Loucy (cell line): Measurements from ENCODE around the gene SCRN1.

Experiments used
- H2AFZ ChIP-seq: fragments of 200-600 bp; sonication (generic); 2 replicates; pipeline ENCODE4 v1.6.0; 2016; ENCODE audit warnings: antibody characterized with exemption, mild to moderate bottlenecking, low read length, moderate library complexity
- H3F3A ChIP-seq: fragments of 200-600 bp; 2 replicates; pipeline ENCODE4 v1.6.0; 2016; ENCODE audit warnings: antibody characterized with exemption, low read depth, mild to moderate bottlenecking
- H3K27me3 ChIP-seq: fragments of 200-600 bp; sonication (generic); 2 replicates; pipeline ENCODE4 v1.6.1; 2014; ENCODE audit warnings: low read length, mild to moderate bottlenecking; ENCODE audit not compliant: insufficient read depth, poor library complexity, severe bottlenecking
- H3K36me3 ChIP-seq: fragments of 200-600 bp; sonication (generic); 2 replicates; pipeline ENCODE4 v1.6.1; 2016; ENCODE audit warnings: low read length; ENCODE audit not compliant: insufficient read depth
- H3K4me1 ChIP-seq: fragments of 200-600 bp; sonication (generic); 2 replicates; pipeline ENCODE4 v1.5.1; 2014; ENCODE audit warnings: low read length, mild to moderate bottlenecking; ENCODE audit not compliant: insufficient read depth, poor library complexity, severe bottlenecking
- H3K4me2 ChIP-seq: fragments of 200-600 bp; sonication (generic); 2 replicates; pipeline ENCODE4 v1.6.0; 2014; ENCODE audit warnings: antibody characterized with exemption, low read length, low read depth, mild to moderate bottlenecking; ENCODE audit not compliant: poor library complexity, severe bottlenecking
- H3K4me3 ChIP-seq: fragments of 200-600 bp; sonication (generic); 2 replicates; pipeline ENCODE4 v1.5.1; 2014; ENCODE audit warnings: low read length, mild to moderate bottlenecking, mixed read lengths; ENCODE audit not compliant: poor library complexity, severe bottlenecking
- H3K79me2 ChIP-seq: fragments of 200-600 bp; sonication (generic); 2 replicates; pipeline ENCODE4 v1.6.1; 2014; ENCODE audit warnings: low read length; ENCODE audit not compliant: insufficient read depth
- H3K9ac ChIP-seq: fragments of 200-600 bp; sonication (generic); 2 replicates; pipeline ENCODE4 v1.6.0; 2014; ENCODE audit warnings: mild to moderate bottlenecking, low read depth, low read length, moderate library complexity; ENCODE audit not compliant: poor library complexity, severe bottlenecking
- H3K9me2 ChIP-seq: fragments of 200-600 bp; sonication (generic); replicated peaks from 2 replicates; pipeline ENCODE4 v1.6.1; 2016; ENCODE audit warnings: low read depth, low read length, mixed read lengths
- H3K9me3 ChIP-seq: fragments of 200-600 bp; sonication (generic); 2 replicates; pipeline ENCODE4 v1.6.1; 2014; ENCODE audit warnings: mild to moderate bottlenecking, antibody characterized with exemption, low read length, low read depth; ENCODE audit not compliant: insufficient read depth
- H4K20me1 ChIP-seq: fragments of 200-600 bp; sonication (generic); 2 replicates; pipeline ENCODE4 v1.6.0; 2014; ENCODE audit warnings: antibody characterized with exemption, low read length, mild to moderate bottlenecking; ENCODE audit not compliant: insufficient read depth, poor library complexity, severe bottlenecking
- EZH2phosphoT487 ChIP-seq: fragments of 200-600 bp; IDR thresholded peaks from 2 replicates; pipeline ENCODE4 v1.6.1; 2018; ENCODE audit warnings: antibody characterized with exemption, mild to moderate bottlenecking, moderate library complexity, borderline replicate concordance
- TF ChIP-seq, protein P1 (sequence below): fragments of 200-600 bp; sonication (generic); conservative IDR thresholded peaks from 2 replicates; pipeline ENCODE4 v1.5.1; 2014; ENCODE audit warnings: mild to moderate bottlenecking, antibody characterized with exemption, low read length

SCRN1 gene

DNA sequence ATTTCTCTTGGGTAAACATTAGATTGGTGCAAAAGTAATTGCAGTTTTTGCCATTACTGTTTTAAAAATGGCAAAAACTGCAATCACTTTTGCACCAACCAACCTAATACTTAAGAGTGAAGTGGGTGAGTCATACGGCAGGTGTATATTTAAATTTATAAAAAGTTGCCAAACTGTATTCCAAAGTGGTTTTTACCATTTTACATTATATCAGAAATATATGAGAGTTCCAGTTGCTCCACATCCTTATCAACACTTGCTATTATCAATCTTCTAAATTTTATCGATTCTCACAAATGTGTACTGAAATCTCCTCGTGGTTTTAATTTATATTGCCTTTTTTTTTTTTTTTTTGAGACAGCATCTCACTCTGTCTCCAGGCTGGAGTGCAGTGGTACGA is 3.5 kb upstream of the SCRN1 start:
- Histone ChIP-seq H3K27me3 (peaks cover 4% of the 10 kb centered on the region), H3F3A (no peaks in the 10 kb centered on the region), H3K9me3 (no peaks in the 10 kb centered on the region), H3K4me2 (no peak overlapping the region), H2AFZ (no peak overlapping the region), H3K36me3 (no peaks in the 10 kb centered on the region), H4K20me1 (no peaks in the 10 kb centered on the region), H3K4me1 (peaks cover 4% of the 10 kb centered on the region), H3K4me3 (no peak overlapping the region), H3K79me2 (no peaks in the 10 kb centered on the region), H3K9me2 (no peaks in the 10 kb centered on the region), H3K9ac (no peak overlapping the region)
- TF ChIP-seq, protein P1, sequence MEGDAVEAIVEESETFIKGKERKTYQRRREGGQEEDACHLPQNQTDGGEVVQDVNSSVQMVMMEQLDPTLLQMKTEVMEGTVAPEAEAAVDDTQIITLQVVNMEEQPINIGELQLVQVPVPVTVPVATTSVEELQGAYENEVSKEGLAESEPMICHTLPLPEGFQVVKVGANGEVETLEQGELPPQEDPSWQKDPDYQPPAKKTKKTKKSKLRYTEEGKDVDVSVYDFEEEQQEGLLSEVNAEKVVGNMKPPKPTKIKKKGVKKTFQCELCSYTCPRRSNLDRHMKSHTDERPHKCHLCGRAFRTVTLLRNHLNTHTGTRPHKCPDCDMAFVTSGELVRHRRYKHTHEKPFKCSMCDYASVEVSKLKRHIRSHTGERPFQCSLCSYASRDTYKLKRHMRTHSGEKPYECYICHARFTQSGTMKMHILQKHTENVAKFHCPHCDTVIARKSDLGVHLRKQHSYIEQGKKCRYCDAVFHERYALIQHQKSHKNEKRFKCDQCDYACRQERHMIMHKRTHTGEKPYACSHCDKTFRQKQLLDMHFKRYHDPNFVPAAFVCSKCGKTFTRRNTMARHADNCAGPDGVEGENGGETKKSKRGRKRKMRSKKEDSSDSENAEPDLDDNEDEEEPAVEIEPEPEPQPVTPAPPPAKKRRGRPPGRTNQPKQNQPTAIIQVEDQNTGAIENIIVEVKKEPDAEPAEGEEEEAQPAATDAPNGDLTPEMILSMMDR = no peak
- no peak for TF ChIP-seq EZH2phosphoT487

DNA sequence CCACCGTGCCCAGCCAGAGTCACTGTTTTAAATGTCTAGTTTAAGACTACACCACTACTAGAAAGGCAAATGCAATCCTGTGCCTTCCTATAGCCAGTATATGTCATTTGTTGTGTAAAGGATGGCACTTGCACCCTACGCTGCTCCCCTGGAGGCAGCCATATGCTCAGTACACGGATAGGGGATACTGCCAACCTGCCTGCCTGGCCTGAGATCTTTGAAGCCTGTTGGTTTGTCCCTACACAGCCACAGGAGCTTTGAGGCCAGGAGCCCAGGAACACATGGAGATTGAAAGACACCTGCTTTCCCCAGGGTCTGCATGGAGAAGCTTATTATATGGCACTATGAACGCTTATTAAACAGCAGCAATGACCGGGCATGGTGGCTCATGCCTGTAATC is 2.3 kb upstream of the SCRN1 start:
- no peak overlapping the region for H3K9ac ChIP-seq
- peaks cover 10% of the 10 kb centered on the region for H3K4me1 ChIP-seq
- TF ChIP-seq, protein P1 = no peak
- TF ChIP-seq EZH2phosphoT487 = no peak
- no peaks in the 10 kb centered on the region for H3K9me2 ChIP-seq
- H3K79me2 ChIP-seq = no peaks in the 10 kb centered on the region
- no peaks in the 10 kb centered on the region for H3K9me3 ChIP-seq
- no peaks in the 10 kb centered on the region for H3K36me3 ChIP-seq
- H3K27me3 ChIP-seq = peaks cover 4% of the 10 kb centered on the region
- no peak overlapping the region for H3K4me3 ChIP-seq
- H3K4me2 ChIP-seq = no peak overlapping the region
- no peaks in the 10 kb centered on the region for H3F3A ChIP-seq
- no peak overlapping the region for H2AFZ ChIP-seq
- H4K20me1 ChIP-seq = no peaks in the 10 kb centered on the region

DNA sequence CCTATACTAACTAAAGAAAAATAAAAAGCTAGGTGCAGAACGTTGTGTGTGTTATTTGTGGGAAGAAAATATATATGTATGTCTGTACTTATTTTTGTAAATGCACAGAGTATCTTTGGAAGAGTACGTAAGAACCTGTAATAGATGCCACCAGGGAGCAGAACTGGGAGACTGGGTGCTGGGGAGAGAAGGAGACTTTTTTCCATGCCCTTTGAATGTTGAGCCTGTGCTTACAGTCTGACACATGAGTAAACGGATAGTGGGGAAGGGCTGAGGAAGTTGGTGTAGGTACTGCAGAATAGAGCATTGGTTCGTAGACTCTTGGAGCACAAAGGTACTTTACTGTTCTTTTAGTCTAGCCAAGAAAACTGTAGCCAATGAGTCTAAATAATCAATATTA is 1.3 kb upstream of the SCRN1 start:
- H3K27me3 ChIP-seq = peaks cover 4% of the 10 kb centered on the region
- no peak for TF ChIP-seq EZH2phosphoT487
- TF ChIP-seq, protein P1 = no peak
- no peak overlapping the region for H2AFZ ChIP-seq
- H3K4me1 ChIP-seq = peaks cover 10% of the 10 kb centered on the region
- H3K9me2 ChIP-seq = no peaks in the 10 kb centered on the region
- no peaks in the 10 kb centered on the region for H3K9me3 ChIP-seq
- H3K9ac ChIP-seq = no peak overlapping the region
- no peaks in the 10 kb centered on the region for H4K20me1 ChIP-seq
- H3K4me3 ChIP-seq = no peak overlapping the region
- no peaks in the 10 kb centered on the region for H3F3A ChIP-seq
- H3K36me3 ChIP-seq = no peaks in the 10 kb centered on the region
- H3K4me2 ChIP-seq = no peak overlapping the region
- no peaks in the 10 kb centered on the region for H3K79me2 ChIP-seq
